Panc1 (cell line): Measurements from ENCODE around the gene TMEFF2. TPM values are rescaled to one million over a fixed set of nuclear protein-coding genes. Genes with fewer than 3 reads are reported as not detected.

Source experiments
- ATAC-seq: fragments of 200-7000 bp; cut with Tn5 transposase; 2 replicates; pipeline ENCODE4 v1.9.1; 2020; ENCODE audit warnings: mild to moderate bottlenecking, moderate library complexity
- BruUV-seq: library from RNA; stranded (reverse); fragments of 400-500 nt; replicated peaks from 2 replicates; lab custom pipeline; 2021; lab: Mats Ljungman, UMichigan
- CTCF ChIA-PET: fragments of 300-600 bp; sonication (Branson Sonifier 250); formaldehyde crosslinking; loops from one replicate; lab custom pipeline; 2022; ENCODE audit warnings: antibody characterized with exemption; lab: Charles Lee
- POLR2A ChIA-PET: fragments of 300-600 bp; sonication (Branson Sonifier 250); formaldehyde crosslinking; loops from one replicate; lab custom pipeline; 2022; ENCODE audit warnings: antibody characterized with exemption; lab: Charles Lee
- DNase-seq: peaks from one replicate; pipeline ENCODE4 v3.0.0-alpha.2; 2010; ENCODE audit warnings: low read depth, low spot score
- H3K27ac ChIP-seq: 2 replicates; pipeline ENCODE4 v1.5.1; 2011; ENCODE audit warnings: mild to moderate bottlenecking, low read length, inconsistent platforms
- H3K27me3 ChIP-seq: fragments of 200-500 bp; sonication (Bioruptor generic); 2 replicates; pipeline ENCODE4 v1.6.0; 2014; ENCODE audit warnings: low read length, inconsistent platforms; ENCODE audit not compliant: control insufficient read depth, insufficient read depth
- H3K36me3 ChIP-seq: fragments of 200-500 bp; sonication (Bioruptor generic); 2 replicates; pipeline ENCODE4 v1.5.1; 2014; ENCODE audit warnings: inconsistent platforms, mild to moderate bottlenecking, low read length, moderate library complexity; ENCODE audit not compliant: control insufficient read depth, insufficient read depth
- H3K4me1 ChIP-seq: 2 replicates; pipeline ENCODE4 v1.5.1; 2011; ENCODE audit warnings: inconsistent platforms, mild to moderate bottlenecking, low read length, moderate library complexity; ENCODE audit not compliant: control insufficient read depth, insufficient read depth
- H3K4me3 ChIP-seq, 2 experiments: 2 replicates each; pipeline ENCODE4 v1.5.1; 2011 to 2012; ENCODE audit warnings: low read depth in 2 of 2, low read length in 2 of 2, mild to moderate bottlenecking in 2 of 2, inconsistent platforms in 1 of 2, moderate library complexity in 1 of 2
- H3K9me3 ChIP-seq: fragments of 200-500 bp; sonication (Bioruptor generic); 2 replicates; pipeline ENCODE4 v1.5.1; 2014; ENCODE audit warnings: low read depth, mild to moderate bottlenecking, inconsistent platforms, low read length, moderate library complexity; ENCODE audit not compliant: control insufficient read depth, insufficient read depth
- POLR2AphosphoS5 ChIP-seq: IDR thresholded peaks from 2 replicates; pipeline ENCODE4 v1.6.1; 2012; ENCODE audit warnings: mild to moderate bottlenecking, low read depth, low read length, moderate library complexity
- SIN3A ChIP-seq: IDR thresholded peaks from 2 replicates; pipeline ENCODE4 v1.6.1; 2012; ENCODE audit warnings: low read depth, mild to moderate bottlenecking, low read length, moderate library complexity, borderline replicate concordance; ENCODE audit not compliant: insufficient read depth
- TCF7L2 ChIP-seq: IDR thresholded peaks from 2 replicates; pipeline ENCODE4 v1.6.1; 2011; ENCODE audit warnings: mild to moderate bottlenecking, low read depth, low read length, inconsistent platforms
- in situ Hi-C: cut with HindIII; loops from 2 replicates; pipeline ENCODE4 v1.10.0; 2016; ENCODE audit warnings: low sequenced_read_pairs, low pct_unique_long_range_greater_than_20kb
- intact Hi-C: fragments of 100-400 bp; cut with micrococcal nuclease; formaldehyde crosslinking; loops from one replicate; pipeline ENCODE4 v1.10.0; 2022; ENCODE audit not compliant: unreplicated experiment
- total RNA-seq: library from RNA; stranded (reverse); gene quantifications from one replicate; pipeline ENCODE4 v1.2.1, GENCODE V29; 2021; ENCODE audit not compliant: unreplicated experiment
- TF ChIP-seq, protein P1 (sequence below): fragments of 450-650 bp; IDR thresholded peaks from 2 replicates; pipeline ENCODE4 v1.5.1; 2017; ENCODE audit warnings: mild to moderate bottlenecking
- TF ChIP-seq, protein P2 (sequence below), 2 experiments: IDR thresholded peaks; 2 replicates each; pipeline ENCODE4 v1.6.1; 2011 to 2012; ENCODE audit warnings: low read depth in 2 of 2, control low read depth in 1 of 2, low read length in 1 of 2, mild to moderate bottlenecking in 1 of 2, moderate library complexity in 1 of 2; ENCODE audit not compliant: insufficient read depth in 1 of 2

TMEFF2 gene
- total RNA-seq, 1 experiment from 2014 or later, result 1.5 TPM

DNA sequence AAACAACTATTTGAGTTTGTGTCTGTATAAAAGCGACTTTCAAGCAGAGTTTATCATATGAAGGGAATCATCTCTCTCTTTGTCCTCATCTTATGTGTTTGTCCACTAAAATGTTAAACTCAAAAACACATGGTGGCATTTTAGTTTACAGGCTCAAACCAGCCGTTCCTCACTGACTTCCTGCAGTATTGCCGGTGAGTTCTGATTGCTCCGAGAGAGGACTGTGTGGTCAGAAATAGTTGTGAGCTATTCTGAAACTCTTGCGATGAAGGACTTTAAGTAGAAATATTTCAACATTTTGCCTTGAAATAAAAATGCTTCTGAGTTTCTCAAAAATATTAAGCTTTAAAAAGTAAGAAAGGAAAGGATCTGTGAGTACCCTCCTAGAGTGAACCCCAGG lies 184.7 kb downstream of the TMEFF2 start:
- no peaks in the 10 kb centered on the region for H3K36me3 ChIP-seq
- no peaks in the 10 kb centered on the region for H3K4me1 ChIP-seq
- intact Hi-C loops (no loop called here), in situ Hi-C loops (no loop called here)
- ATAC-seq (no peak), DNase-seq (no peak)
- no peak overlapping the region for H3K27ac ChIP-seq
- ChIA-PET POLR2A (no interaction called here), CTCF (no interaction called here)
- TF ChIP-seq, protein P1, sequence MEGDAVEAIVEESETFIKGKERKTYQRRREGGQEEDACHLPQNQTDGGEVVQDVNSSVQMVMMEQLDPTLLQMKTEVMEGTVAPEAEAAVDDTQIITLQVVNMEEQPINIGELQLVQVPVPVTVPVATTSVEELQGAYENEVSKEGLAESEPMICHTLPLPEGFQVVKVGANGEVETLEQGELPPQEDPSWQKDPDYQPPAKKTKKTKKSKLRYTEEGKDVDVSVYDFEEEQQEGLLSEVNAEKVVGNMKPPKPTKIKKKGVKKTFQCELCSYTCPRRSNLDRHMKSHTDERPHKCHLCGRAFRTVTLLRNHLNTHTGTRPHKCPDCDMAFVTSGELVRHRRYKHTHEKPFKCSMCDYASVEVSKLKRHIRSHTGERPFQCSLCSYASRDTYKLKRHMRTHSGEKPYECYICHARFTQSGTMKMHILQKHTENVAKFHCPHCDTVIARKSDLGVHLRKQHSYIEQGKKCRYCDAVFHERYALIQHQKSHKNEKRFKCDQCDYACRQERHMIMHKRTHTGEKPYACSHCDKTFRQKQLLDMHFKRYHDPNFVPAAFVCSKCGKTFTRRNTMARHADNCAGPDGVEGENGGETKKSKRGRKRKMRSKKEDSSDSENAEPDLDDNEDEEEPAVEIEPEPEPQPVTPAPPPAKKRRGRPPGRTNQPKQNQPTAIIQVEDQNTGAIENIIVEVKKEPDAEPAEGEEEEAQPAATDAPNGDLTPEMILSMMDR, result no peak
- TF ChIP-seq SIN3A (no peak), POLR2AphosphoS5 (no peak), TCF7L2 (no peak)
- TF ChIP-seq, protein P2, sequence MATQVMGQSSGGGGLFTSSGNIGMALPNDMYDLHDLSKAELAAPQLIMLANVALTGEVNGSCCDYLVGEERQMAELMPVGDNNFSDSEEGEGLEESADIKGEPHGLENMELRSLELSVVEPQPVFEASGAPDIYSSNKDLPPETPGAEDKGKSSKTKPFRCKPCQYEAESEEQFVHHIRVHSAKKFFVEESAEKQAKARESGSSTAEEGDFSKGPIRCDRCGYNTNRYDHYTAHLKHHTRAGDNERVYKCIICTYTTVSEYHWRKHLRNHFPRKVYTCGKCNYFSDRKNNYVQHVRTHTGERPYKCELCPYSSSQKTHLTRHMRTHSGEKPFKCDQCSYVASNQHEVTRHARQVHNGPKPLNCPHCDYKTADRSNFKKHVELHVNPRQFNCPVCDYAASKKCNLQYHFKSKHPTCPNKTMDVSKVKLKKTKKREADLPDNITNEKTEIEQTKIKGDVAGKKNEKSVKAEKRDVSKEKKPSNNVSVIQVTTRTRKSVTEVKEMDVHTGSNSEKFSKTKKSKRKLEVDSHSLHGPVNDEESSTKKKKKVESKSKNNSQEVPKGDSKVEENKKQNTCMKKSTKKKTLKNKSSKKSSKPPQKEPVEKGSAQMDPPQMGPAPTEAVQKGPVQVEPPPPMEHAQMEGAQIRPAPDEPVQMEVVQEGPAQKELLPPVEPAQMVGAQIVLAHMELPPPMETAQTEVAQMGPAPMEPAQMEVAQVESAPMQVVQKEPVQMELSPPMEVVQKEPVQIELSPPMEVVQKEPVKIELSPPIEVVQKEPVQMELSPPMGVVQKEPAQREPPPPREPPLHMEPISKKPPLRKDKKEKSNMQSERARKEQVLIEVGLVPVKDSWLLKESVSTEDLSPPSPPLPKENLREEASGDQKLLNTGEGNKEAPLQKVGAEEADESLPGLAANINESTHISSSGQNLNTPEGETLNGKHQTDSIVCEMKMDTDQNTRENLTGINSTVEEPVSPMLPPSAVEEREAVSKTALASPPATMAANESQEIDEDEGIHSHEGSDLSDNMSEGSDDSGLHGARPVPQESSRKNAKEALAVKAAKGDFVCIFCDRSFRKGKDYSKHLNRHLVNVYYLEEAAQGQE (IDR thresholded peaks at IDR 0.05; ENCODE audit: insufficient read depth in 1 of 2, low read depth in 2 of 2, low read length in 1 of 2), result no peak
- H3K4me3 ChIP-seq, result no peak overlapping the region
- no peaks in the 10 kb centered on the region for H3K9me3 ChIP-seq
- BruUV-seq, result no TSS peak
- H3K27me3 ChIP-seq, result no peaks in the 10 kb centered on the region

DNA sequence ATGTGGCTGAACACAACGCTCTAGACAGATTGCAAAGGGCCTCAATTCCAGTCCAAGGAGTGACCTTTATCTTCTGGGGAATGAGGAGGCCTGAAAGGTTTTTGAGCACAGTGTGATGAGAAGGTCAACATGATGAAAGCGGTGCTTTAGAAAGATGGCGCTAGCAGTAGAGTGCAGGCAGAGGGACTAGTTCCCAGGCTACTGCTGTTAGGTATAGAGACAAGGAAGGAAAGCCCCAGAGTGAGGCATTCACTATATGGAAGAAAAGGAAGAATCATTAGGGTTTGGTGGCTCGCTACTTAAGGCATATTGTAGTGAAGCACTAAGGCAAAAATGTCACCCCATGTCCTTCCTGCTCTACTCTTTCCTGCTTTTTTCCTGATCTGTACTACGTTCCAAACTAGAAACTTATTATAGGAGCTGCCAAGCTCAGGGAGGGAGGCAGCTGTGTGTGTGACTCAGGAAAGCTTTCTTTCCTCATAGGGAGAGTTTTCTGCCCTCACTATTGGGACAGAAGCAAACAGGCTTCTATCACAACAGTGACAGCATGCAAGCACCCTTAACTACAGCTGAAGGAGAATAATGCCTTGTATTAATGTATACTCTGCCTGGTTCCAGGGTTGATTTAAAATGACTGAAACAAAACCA lies 187.0 kb downstream of the TMEFF2 start:
- no TSS peak for BruUV-seq
- TF ChIP-seq, protein P1, result no peak
- no peak for TF ChIP-seq TCF7L2
- no peak for TF ChIP-seq SIN3A
- no peak for TF ChIP-seq POLR2AphosphoS5
- TF ChIP-seq, protein P2 (IDR thresholded peaks at IDR 0.05; ENCODE audit: insufficient read depth in 1 of 2, low read depth in 2 of 2, low read length in 1 of 2), result no peak
- Histone ChIP-seq H3K36me3 (no peaks in the 10 kb centered on the region), H3K27ac (no peak overlapping the region), H3K9me3 (no peaks in the 10 kb centered on the region), H3K4me3 (no peak overlapping the region), H3K4me1 (no peaks in the 10 kb centered on the region), H3K27me3 (no peaks in the 10 kb centered on the region)
- in situ Hi-C loops (no loop called here), intact Hi-C loops (no loop called here)
- DNase-seq (no peak), ATAC-seq (no peak)
- ChIA-PET POLR2A (no interaction called here), CTCF (no interaction called here)
